Stomach (tissue), 9 donors: ENCODE measurements around the gene COL11A2. TPM values are rescaled to one million over a fixed set of nuclear protein-coding genes. Genes with fewer than 3 reads are reported as not detected.
A peak's percentile ranks its signal among the peaks of the same experiment; 100 is the strongest.

Source experiments
- DNase-seq, 2 donors: peaks; one replicate each; pipeline versions ENCODE4 v3.0.0 to v3.0.0-alpha.2; 2013 to 2019
- H3K27ac ChIP-seq, 5 donors: fragments of 200-600 bp in 4 of 5; sonication (generic) in 4 of 5; one replicate each; pipeline ENCODE4 v1.5.1; 2013 to 2019; ENCODE audit warnings: mild to moderate bottlenecking in 1 of 5, moderate library complexity in 1 of 5
- H3K27me3 ChIP-seq, 3 donors: fragments of 200-600 bp; sonication (generic); one replicate each; pipeline ENCODE4 v1.5.1; 2017 to 2019; ENCODE audit warnings: mixed run types in 1 of 3
- H3K36me3 ChIP-seq, 4 donors: fragments of 200-600 bp; sonication (generic); 1 replicate in 3 of 4; 2 replicates in 1 of 4; pipeline ENCODE4 v1.5.1; 2016 to 2019
- H3K4me1 ChIP-seq, 4 donors: fragments of 200-600 bp; sonication (generic); one replicate each; pipeline ENCODE4 v1.5.1; 2016 to 2019
- H3K4me3 ChIP-seq, 4 donors: fragments of 200-600 bp; sonication (generic) in 3 of 4; one replicate each; pipeline ENCODE4 v1.5.1; 2016 to 2019; ENCODE audit warnings: mild to moderate bottlenecking in 1 of 4
- H3K9me3 ChIP-seq, 4 donors: fragments of 200-600 bp; sonication (generic); one replicate each; pipeline ENCODE4 v1.5.1; 2016 to 2019
- EP300 ChIP-seq: sonication (generic); formaldehyde crosslinking; IDR thresholded peaks from one replicate; pipeline ENCODE4 v1.6.1; 2017; ENCODE audit warnings: antibody characterized with exemption
- POLR2A ChIP-seq, 4 donors: fragments of 450-650 bp; IDR thresholded peaks; one replicate each; pipeline ENCODE4 v1.6.1; 2016; ENCODE audit warnings: antibody characterized with exemption in 4 of 4, control low read depth in 2 of 4, mild to moderate bottlenecking in 1 of 4, moderate library complexity in 1 of 4
- POLR2AphosphoS5 ChIP-seq, 3 donors: sonication (generic); formaldehyde crosslinking; IDR thresholded peaks; one replicate each; pipeline ENCODE4 v1.6.1; 2016; ENCODE audit warnings: antibody characterized with exemption in 3 of 3
- WGBS, 5 donors: extraction: QIAGEN DNeasy Blood & Tissue Kit in 3 of 5; methylation state at CpG; one replicate each; pipeline versions ENCODE4 v1.1.5 to v1.1.7; 2013 to 2018; 5-methylcytosine and 5-hydroxymethylcytosine counted together
- intact Hi-C: fragments of 100-400 bp; cut with DNase I; formaldehyde crosslinking; loops from one replicate; pipeline ENCODE4 v1.15.1; 2023; ENCODE audit warnings: low total_unique reads
- polyA plus RNA-seq, 3 donors: library from polyadenylated mRNA; stranded (reverse); fragments of 200-250 nt; gene quantifications; one replicate each; pipeline ENCODE4 v1.2.3, GENCODE V29; 2013
- total RNA-seq, 5 donors: library from RNA; depleted of rRNA; stranded (reverse); fragments of >200 nt; gene quantifications; one replicate each; pipeline versions ENCODE4 v1.1.0 to v1.2.3, GENCODE V29; 2014 to 2016
- TF ChIP-seq, protein P1 (sequence below), 7 experiments: fragments of 450-650 bp in 4 of 7; fragments of 200-600 bp in 3 of 7; sonication (generic) in 3 of 7; IDR thresholded peaks; one replicate each; pipeline ENCODE4 v1.5.1; 2016 to 2019; ENCODE audit warnings: antibody characterized with exemption in 7 of 7, control low read depth in 2 of 7, mild to moderate bottlenecking in 1 of 7
- donor health status: healthy with polysubstance abuse.
- donor health status: Bipolar disorder and iron deficiency.
- donor health status: healthy.

COL11A2 gene
- total and polyA plus RNA-seq, 8 donors = under 0.01 to 1.5 (median 0.87) TPM; not detected in 3

DNA sequence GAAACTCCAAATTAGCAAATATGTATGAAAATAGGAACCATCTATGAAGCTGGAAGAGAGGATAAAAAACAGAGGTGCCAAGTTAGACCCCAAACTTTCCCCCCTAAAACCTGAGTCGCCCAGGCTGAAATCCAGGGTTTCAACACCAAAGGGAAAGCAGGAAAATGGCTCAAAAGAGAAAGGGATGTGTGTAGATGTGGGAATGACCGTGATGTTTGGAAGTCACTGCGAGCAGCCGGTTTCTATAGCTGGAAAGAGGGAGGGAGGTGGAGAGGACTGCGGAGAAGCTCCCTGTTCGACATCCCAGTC lies 20.5 kb upstream of the COL11A2 start:
- TF ChIP-seq POLR2AphosphoS5 (IDR thresholded peaks at IDR 0.05) = no peak
- TF ChIP-seq POLR2A (IDR thresholded peaks at IDR 0.05) = no peak
- no peak for TF ChIP-seq EP300
- TF ChIP-seq, protein P1, sequence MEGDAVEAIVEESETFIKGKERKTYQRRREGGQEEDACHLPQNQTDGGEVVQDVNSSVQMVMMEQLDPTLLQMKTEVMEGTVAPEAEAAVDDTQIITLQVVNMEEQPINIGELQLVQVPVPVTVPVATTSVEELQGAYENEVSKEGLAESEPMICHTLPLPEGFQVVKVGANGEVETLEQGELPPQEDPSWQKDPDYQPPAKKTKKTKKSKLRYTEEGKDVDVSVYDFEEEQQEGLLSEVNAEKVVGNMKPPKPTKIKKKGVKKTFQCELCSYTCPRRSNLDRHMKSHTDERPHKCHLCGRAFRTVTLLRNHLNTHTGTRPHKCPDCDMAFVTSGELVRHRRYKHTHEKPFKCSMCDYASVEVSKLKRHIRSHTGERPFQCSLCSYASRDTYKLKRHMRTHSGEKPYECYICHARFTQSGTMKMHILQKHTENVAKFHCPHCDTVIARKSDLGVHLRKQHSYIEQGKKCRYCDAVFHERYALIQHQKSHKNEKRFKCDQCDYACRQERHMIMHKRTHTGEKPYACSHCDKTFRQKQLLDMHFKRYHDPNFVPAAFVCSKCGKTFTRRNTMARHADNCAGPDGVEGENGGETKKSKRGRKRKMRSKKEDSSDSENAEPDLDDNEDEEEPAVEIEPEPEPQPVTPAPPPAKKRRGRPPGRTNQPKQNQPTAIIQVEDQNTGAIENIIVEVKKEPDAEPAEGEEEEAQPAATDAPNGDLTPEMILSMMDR (IDR thresholded peaks at IDR 0.05) = no peak
- peak overlapping the region; percentile 38 to 51 (median 45) for H3K4me3 ChIP-seq
- no peaks in the 10 kb centered on the region for H3K9me3 ChIP-seq

GRCh38 chr6:33211666-33212422 lies 19.6 kb upstream of the COL11A2 start:
- TF ChIP-seq, protein P1 (IDR thresholded peaks at IDR 0.05) = no peak
- TF ChIP-seq POLR2AphosphoS5 (IDR thresholded peaks at IDR 0.05) = no peak
- TF ChIP-seq EP300 = no peak
- no peak for TF ChIP-seq POLR2A (IDR thresholded peaks at IDR 0.05)
- intact Hi-C loops = no loop called here
- 83 to 90% (median 84%) methylated on average over 17 to 18 of the region's 18 CpGs for WGBS, 5 donors
- DNase-seq = peak in 1 of 2 donors; percentile 3
- Histone ChIP-seq H3K27ac (no peak overlapping the region), H3K27me3 (peaks cover 0 to 13% (median 10%) of the 10 kb centered on the region in 3 donors), H3K4me1 (peaks cover 24 to 52% (median 38%) of the 10 kb centered on the region in 4 donors), H3K4me3 (no peak overlapping the region), H3K36me3 (peaks cover 0 to 32% (median 28%) of the 10 kb centered on the region in 4 donors), H3K9me3 (no peaks in the 10 kb centered on the region)

More for the DNA sequence above, 20.5 kb upstream of the COL11A2 start:
- intact Hi-C loops = no loop called here
- H3K27me3 ChIP-seq = peaks cover 0 to 13% (median 10%) of the 10 kb centered on the region in 3 donors
- peaks cover 0 to 32% (median 28%) of the 10 kb centered on the region in 4 donors for H3K36me3 ChIP-seq
- peak overlapping the region in 1 of 5 donors; percentile 46 for H3K27ac ChIP-seq
- H3K4me1 ChIP-seq = peaks cover 17 to 42% (median 29%) of the 10 kb centered on the region in 4 donors
- 4 to 8% (median 6%) methylated on average over 6 of the region's 6 CpGs for WGBS, 5 donors
- no peak for DNase-seq

DNA sequence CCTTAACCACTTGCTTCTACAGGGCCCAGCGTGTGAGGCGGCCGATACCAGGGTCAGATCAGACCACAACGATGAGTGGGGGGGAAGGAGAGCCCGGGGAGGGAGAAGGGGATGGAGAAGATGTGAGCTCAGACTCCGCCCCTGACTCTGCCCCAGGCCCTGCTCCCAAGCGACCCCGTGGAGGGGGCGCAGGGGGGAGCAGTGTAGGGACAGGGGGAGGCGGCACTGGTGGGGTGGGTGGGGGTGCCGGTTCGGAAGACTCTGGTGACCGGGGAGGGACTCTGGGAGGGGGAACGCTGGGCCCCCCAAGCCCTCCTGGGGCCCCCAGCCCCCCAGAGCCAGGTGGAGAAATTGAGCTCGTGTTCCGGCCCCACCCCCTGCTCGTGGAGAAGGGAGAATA lies 18.9 kb upstream of the COL11A2 start:
- TF ChIP-seq, protein P1 (IDR thresholded peaks at IDR 0.05) = no peak
- no peak for TF ChIP-seq EP300
- TF ChIP-seq POLR2AphosphoS5 (IDR thresholded peaks at IDR 0.05) = no peak
- TF ChIP-seq POLR2A (IDR thresholded peaks at IDR 0.05) = no peak
- Histone ChIP-seq H3K4me1 (peaks cover 25 to 53% (median 40%) of the 10 kb centered on the region in 4 donors), H3K9me3 (no peaks in the 10 kb centered on the region), H3K27ac (no peak overlapping the region), H3K36me3 (peaks cover 0 to 32% (median 28%) of the 10 kb centered on the region in 4 donors), H3K27me3 (peaks cover 0 to 13% (median 10%) of the 10 kb centered on the region in 3 donors), H3K4me3 (no peak overlapping the region)
- peak in 1 of 2 donors; percentile 4 for DNase-seq
- 76 to 88% (median 81%) methylated on average over 13 to 17 of the region's 17 CpGs for WGBS, 5 donors
- intact Hi-C loops = no loop called here

DNA sequence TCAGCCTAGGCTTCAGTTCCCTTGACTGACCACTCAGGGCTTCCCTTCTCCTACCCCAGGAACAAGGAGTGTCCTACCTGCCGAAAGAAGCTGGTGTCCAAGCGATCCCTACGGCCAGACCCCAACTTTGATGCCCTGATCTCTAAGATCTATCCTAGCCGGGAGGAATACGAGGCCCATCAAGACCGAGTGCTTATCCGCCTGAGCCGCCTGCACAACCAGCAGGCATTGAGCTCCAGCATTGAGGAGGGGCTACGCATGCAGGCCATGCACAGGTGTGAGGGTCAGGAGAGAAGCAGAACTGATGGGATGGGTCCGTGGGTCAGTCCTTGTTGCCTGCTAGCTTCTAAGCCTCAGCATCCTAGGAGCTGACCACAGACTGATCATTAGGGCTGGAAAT lies 17.6 kb upstream of the COL11A2 start:
- peaks cover 0 to 13% (median 10%) of the 10 kb centered on the region in 3 donors for H3K27me3 ChIP-seq
- no peak for TF ChIP-seq EP300
- no peak for TF ChIP-seq POLR2A (IDR thresholded peaks at IDR 0.05)
- no peak for TF ChIP-seq POLR2AphosphoS5 (IDR thresholded peaks at IDR 0.05)
- TF ChIP-seq, protein P1 (IDR thresholded peaks at IDR 0.05) = no peak
- H3K4me3 ChIP-seq = no peak overlapping the region
- no peaks in the 10 kb centered on the region for H3K9me3 ChIP-seq
- DNase-seq = no peak
- WGBS, 5 donors = 93 to 96% (median 95%) methylated on average over 10 of the region's 10 CpGs
- H3K27ac ChIP-seq = no peak overlapping the region
- intact Hi-C loops = no loop called here
- H3K4me1 ChIP-seq = peaks cover 32 to 62% (median 48%) of the 10 kb centered on the region in 4 donors
- H3K36me3 ChIP-seq = peaks cover 0 to 32% (median 28%) of the 10 kb centered on the region in 4 donors
